Measurements from ENCODE around the gene AP1M1. TPM values are rescaled to one million over a fixed set of nuclear protein-coding genes. Genes with fewer than 3 reads are reported as not detected.

The AP1M1 gene
- total RNA-seq, 1 donor from 2014 or later: 84.5 TPM

DNA sequence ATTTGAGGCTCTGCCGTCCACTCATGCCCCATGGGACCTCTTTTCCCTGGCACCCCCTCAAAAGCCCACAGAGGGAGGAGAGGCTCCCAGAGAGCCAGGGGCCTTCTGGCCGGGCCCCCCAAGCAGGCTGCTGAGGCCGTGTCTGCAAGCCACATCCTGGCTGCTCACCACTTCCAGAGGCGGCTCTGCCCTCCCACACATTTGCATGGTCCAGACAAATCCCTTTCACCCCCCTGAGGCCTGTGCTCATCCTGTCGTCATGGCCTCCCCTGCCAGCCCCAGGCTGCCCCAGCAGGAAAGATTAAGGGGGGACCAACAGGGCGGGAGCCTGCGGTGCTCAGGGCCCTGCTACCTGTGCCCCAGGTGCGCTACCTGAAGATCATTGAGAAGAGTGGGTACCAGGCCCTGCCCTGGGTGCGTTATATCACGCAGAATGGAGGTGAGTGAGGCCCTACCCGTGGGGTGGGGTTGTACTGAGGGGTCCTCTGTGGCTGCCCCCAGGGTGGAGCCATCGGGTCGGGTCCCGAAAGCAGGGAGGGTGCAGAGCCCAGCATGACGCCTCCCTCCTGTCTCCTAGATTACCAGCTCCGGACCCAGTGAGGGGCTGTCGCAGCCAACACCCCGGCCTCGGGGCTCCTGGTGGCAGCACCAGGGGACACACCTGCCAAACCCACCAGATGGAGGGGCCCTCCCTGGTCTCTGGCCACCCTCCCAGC lies 36.3 kb downstream of the AP1M1 start:
- DNase-seq (ENCODE audit: extremely low spot score in 2 of 2): no peak
- Histone ChIP-seq H3K36me3 (peaks cover 0 to 51% of the 10 kb centered on the region in 2 donors), H3K27me3 (no peaks in the 10 kb centered on the region), H3K27ac (no peak overlapping the region), H3K4me1 (no peaks in the 10 kb centered on the region), H3K9me3 (no peaks in the 10 kb centered on the region), H3K4me3 (no peak overlapping the region)
- TF ChIP-seq POLR2AphosphoS5 (IDR thresholded peaks at IDR 0.05; ENCODE audit: insufficient read depth in 1 of 2, low read depth in 1 of 2): no peak
- no peak for TF ChIP-seq CTCF (IDR thresholded peaks at IDR 0.05)
- TF ChIP-seq POLR2A (IDR thresholded peaks at IDR 0.05): no peak
- intact Hi-C loops (cut with DNase I): no loop called here

GRCh38 chr19:16234552-16235445 lies 37.1 kb downstream of the AP1M1 start:
- H3K4me3 ChIP-seq: no peak overlapping the region
- no peaks in the 10 kb centered on the region for H3K9me3 ChIP-seq
- no peak for TF ChIP-seq POLR2A (IDR thresholded peaks at IDR 0.05)
- TF ChIP-seq POLR2AphosphoS5 (IDR thresholded peaks at IDR 0.05; ENCODE audit: insufficient read depth in 1 of 2, low read depth in 1 of 2): no peak
- TF ChIP-seq CTCF (IDR thresholded peaks at IDR 0.05): no peak
- H3K27me3 ChIP-seq: no peaks in the 10 kb centered on the region
- peaks cover 0 to 43% of the 10 kb centered on the region in 2 donors for H3K36me3 ChIP-seq
- intact Hi-C loops (cut with DNase I): no loop called here
- no peaks in the 10 kb centered on the region for H3K4me1 ChIP-seq
- DNase-seq (ENCODE audit: extremely low spot score in 2 of 2): no peak
- H3K27ac ChIP-seq: no peak overlapping the region

DNA sequence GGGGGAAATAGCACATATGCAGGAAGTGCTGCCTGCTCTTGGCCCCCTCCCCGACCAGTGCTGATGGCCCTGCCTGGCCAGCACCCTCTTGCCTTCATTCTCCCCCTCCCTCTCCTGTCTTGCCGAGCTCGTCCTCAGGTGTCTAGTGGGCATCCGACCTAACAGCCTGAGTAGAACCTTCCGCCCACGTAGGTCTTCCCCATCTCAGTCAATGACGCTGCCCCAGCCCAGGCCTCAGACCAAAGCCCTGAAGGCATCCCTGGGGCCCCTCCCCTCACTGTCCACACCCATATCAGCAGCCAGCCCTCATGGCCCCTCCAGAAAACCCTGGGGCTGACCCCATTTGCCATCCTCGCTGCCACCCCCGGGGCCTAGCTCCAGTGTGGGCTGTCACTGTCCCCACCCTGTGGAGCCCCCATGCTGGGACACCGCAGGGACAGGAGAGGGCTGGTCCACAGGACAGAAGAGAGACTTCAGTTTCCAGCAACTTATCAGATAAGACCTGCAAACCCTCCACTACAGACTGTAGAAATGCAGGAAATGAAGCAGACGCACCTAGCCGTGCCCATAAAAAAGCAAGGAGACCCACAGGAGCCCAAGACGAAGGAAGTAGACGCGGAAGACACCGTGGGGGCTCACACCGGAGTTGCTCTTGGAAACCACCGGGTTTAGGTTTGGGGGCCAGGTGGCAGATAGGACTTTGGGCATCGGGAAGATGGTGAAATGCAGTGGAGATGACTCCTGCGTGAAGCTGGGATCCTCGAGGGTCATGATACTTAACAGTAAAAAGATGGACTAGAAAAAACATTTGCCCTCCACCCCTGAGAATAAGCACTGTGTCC lies 38.3 kb downstream of the AP1M1 start:
- H3K4me3 ChIP-seq: no peak overlapping the region
- no peaks in the 10 kb centered on the region for H3K4me1 ChIP-seq
- no peak for DNase-seq (ENCODE audit: extremely low spot score in 2 of 2)
- H3K27me3 ChIP-seq: no peaks in the 10 kb centered on the region
- intact Hi-C loops (cut with DNase I): no loop called here
- H3K27ac ChIP-seq: no peak overlapping the region
- TF ChIP-seq CTCF (IDR thresholded peaks at IDR 0.05) (no peak), POLR2AphosphoS5 (IDR thresholded peaks at IDR 0.05; ENCODE audit: insufficient read depth in 1 of 2, low read depth in 1 of 2) (no peak), POLR2A (IDR thresholded peaks at IDR 0.05) (no peak)
- H3K36me3 ChIP-seq: peaks cover 0 to 32% of the 10 kb centered on the region in 2 donors
- no peaks in the 10 kb centered on the region for H3K9me3 ChIP-seq

GRCh38 chr19:16244091-16244490 lies 46.4 kb downstream of the AP1M1 start:
- H3K36me3 ChIP-seq: no peaks in the 10 kb centered on the region
- intact Hi-C loops (cut with DNase I): no loop called here
- H3K27me3 ChIP-seq: no peaks in the 10 kb centered on the region
- H3K27ac ChIP-seq: no peak overlapping the region
- TF ChIP-seq CTCF (IDR thresholded peaks at IDR 0.05): no peak
- DNase-seq (ENCODE audit: extremely low spot score in 2 of 2): no peak
- no peak overlapping the region for H3K4me3 ChIP-seq
- H3K9me3 ChIP-seq: no peaks in the 10 kb centered on the region
- H3K4me1 ChIP-seq: peaks cover 11% of the 10 kb centered on the region

All from vagina (tissue), 2 donors.